ENCODE measurements around the gene NAPA.

NAPA gene

GRCh38 chr19:47547199-47547598 lies 32.3 kb upstream of the NAPA start:
- no peak overlapping the region for H3K4me3 ChIP-seq (ENCODE audit: low read length)
- peaks cover 15% of the 10 kb centered on the region for H3K4me1 ChIP-seq (ENCODE audit: control insufficient read depth, low read length)
- H3F3A ChIP-seq (ENCODE audit: control insufficient read depth, insufficient read depth), result no peaks in the 10 kb centered on the region
- no peaks in the 10 kb centered on the region for H3K79me2 ChIP-seq (ENCODE audit: control insufficient read depth, low read length)
- TF ChIP-seq CTCF (IDR thresholded peaks at IDR 0.05; ENCODE audit: low read depth, low read length, poor library complexity, severe bottlenecking) (no peak), EZH2phosphoT487 (IDR thresholded peaks at IDR 0.05; ENCODE audit: borderline replicate concordance, low read length) (no peak)
- no peaks in the 10 kb centered on the region for H3K27me3 ChIP-seq (ENCODE audit: control insufficient read depth, low read length)
- H3K27ac ChIP-seq (ENCODE audit: low read depth, low read length), result no peak overlapping the region
- H3K9me3 ChIP-seq (ENCODE audit: control insufficient read depth, insufficient read depth, low read length), result no peaks in the 10 kb centered on the region
- no peaks in the 10 kb centered on the region for H3K9me2 ChIP-seq (replicated peaks; ENCODE audit: control insufficient read depth, low read length)
- no peaks in the 10 kb centered on the region for H3K36me3 ChIP-seq (ENCODE audit: control insufficient read depth, low read length)
- no peak overlapping the region for H3K4me2 ChIP-seq (ENCODE audit: low read length)
- H4K20me1 ChIP-seq (ENCODE audit: control insufficient read depth, insufficient read depth, low read depth, low read length), result no peaks in the 10 kb centered on the region

- Histone ChIP-seq H3K9me2 (replicated peaks; ENCODE audit: control insufficient read depth, low read length) (no peaks in the 10 kb centered on the region), H3K9me3 (ENCODE audit: control insufficient read depth, insufficient read depth, low read length) (no peaks in the 10 kb centered on the region), H3K4me2 (ENCODE audit: low read length) (no peak overlapping the region), H3K4me1 (ENCODE audit: control insufficient read depth, low read length) (peaks cover 30% of the 10 kb centered on the region), H3K36me3 (ENCODE audit: control insufficient read depth, low read length) (no peaks in the 10 kb centered on the region), H3K27ac (ENCODE audit: low read depth, low read length) (no peak overlapping the region), H4K20me1 (ENCODE audit: control insufficient read depth, insufficient read depth, low read depth, low read length) (no peaks in the 10 kb centered on the region), H3K4me3 (ENCODE audit: low read length) (no peak overlapping the region), H3K27me3 (ENCODE audit: control insufficient read depth, low read length) (no peaks in the 10 kb centered on the region), H3F3A (ENCODE audit: control insufficient read depth, insufficient read depth) (no peaks in the 10 kb centered on the region), H3K79me2 (ENCODE audit: control insufficient read depth, low read length) (no peaks in the 10 kb centered on the region)
- TF ChIP-seq CTCF (IDR thresholded peaks at IDR 0.05; ENCODE audit: low read depth, low read length, poor library complexity, severe bottlenecking) (no peak), EZH2phosphoT487 (IDR thresholded peaks at IDR 0.05; ENCODE audit: borderline replicate concordance, low read length) (no peak)
Measured at GRCh38 chr19:47545061-47545948, 30.4 kb upstream of the NAPA start.

- H3K36me3 ChIP-seq (ENCODE audit: control insufficient read depth, low read length), result no peaks in the 10 kb centered on the region
- peaks cover 24% of the 10 kb centered on the region for H3K4me1 ChIP-seq (ENCODE audit: control insufficient read depth, low read length)
- no peaks in the 10 kb centered on the region for H3F3A ChIP-seq (ENCODE audit: control insufficient read depth, insufficient read depth)
- no peak overlapping the region for H3K4me2 ChIP-seq (ENCODE audit: low read length)
- H3K9me2 ChIP-seq (replicated peaks; ENCODE audit: control insufficient read depth, low read length), result no peaks in the 10 kb centered on the region
- no peak overlapping the region for H3K4me3 ChIP-seq (ENCODE audit: low read length)
- TF ChIP-seq EZH2phosphoT487 (IDR thresholded peaks at IDR 0.05; ENCODE audit: borderline replicate concordance, low read length), result no peak
- no peak for TF ChIP-seq CTCF (IDR thresholded peaks at IDR 0.05; ENCODE audit: low read depth, low read length, poor library complexity, severe bottlenecking)
- no peaks in the 10 kb centered on the region for H3K27me3 ChIP-seq (ENCODE audit: control insufficient read depth, low read length)
- H3K27ac ChIP-seq (ENCODE audit: low read depth, low read length), result no peak overlapping the region
- H3K79me2 ChIP-seq (ENCODE audit: control insufficient read depth, low read length), result no peaks in the 10 kb centered on the region
- H3K9me3 ChIP-seq (ENCODE audit: control insufficient read depth, insufficient read depth, low read length), result no peaks in the 10 kb centered on the region
- H4K20me1 ChIP-seq (ENCODE audit: control insufficient read depth, insufficient read depth, low read depth, low read length), result no peaks in the 10 kb centered on the region
Measured at GRCh38 chr19:47544476-47544875, 29.6 kb upstream of the NAPA start.

All from DOHH2 (cell line).